GM12892 (cell line): ENCODE measurements around the gene PRKD1.
"Not testable (repeated sequence)": the region's sequence is repeated elsewhere in the genome, so short reads cannot be mapped to it uniquely, and the experiment has no call there.

Source experiments
- POLR2A ChIP-seq: IDR thresholded peaks from 2 replicates; pipeline ENCODE4 v1.6.1; 2011; ENCODE audit warnings: low read depth, low read length, control low read depth
- POLR2AphosphoS5 ChIP-seq: IDR thresholded peaks from 2 replicates; pipeline ENCODE4 v1.6.1; 2011; ENCODE audit warnings: low read depth, low read length, control low read depth
- TAF1 ChIP-seq: IDR thresholded peaks from 2 replicates; pipeline ENCODE4 v1.6.1; 2011; ENCODE audit warnings: low read depth, mild to moderate bottlenecking, control low read depth, low read length, borderline replicate concordance

- TF ChIP-seq POLR2AphosphoS5, POLR2A, TAF1: not testable (repeated sequence)
Measured at GRCh38 chr14:29689597-29689996, 238.1 kb downstream of the PRKD1 start.
